GM13977 (cell line): ENCODE data around the gene CNTNAP2.

Source experiments
- DNase-seq: peaks from one replicate; pipeline ENCODE4 v3.0.0; 2012; ENCODE audit warnings: low spot score
- CTCF ChIP-seq: IDR thresholded peaks from 2 replicates; pipeline ENCODE4 v1.5.1; 2012; ENCODE audit warnings: mild to moderate bottlenecking, control low read depth; ENCODE audit not compliant: insufficient read depth; ENCODE audit errors: extremely low read depth, missing control alignments
- in situ Hi-C: fragments of 300-500 bp; cut with MboI; formaldehyde crosslinking; loops from one replicate; pipeline ENCODE4 v1.12.0; 2022; ENCODE audit warnings: low sequenced_read_pairs, low pct_unique_long_range_greater_than_20kb, mixed read lengths, inconsistent platforms; ENCODE audit not compliant: unreplicated experiment

The CNTNAP2 gene

GRCh38 chr7:146830686-146831085, 714.1 kb downstream of the CNTNAP2 start:
- no peak for TF ChIP-seq CTCF
- in situ Hi-C loops, result no loop called here
- no peak for DNase-seq

- DNase-seq, result no peak
- in situ Hi-C loops, result no loop called here
- TF ChIP-seq CTCF, result no peak
Measured at GRCh38 chr7:146831875-146832274, 715.3 kb downstream of the CNTNAP2 start.

GRCh38 chr7:146844405-146844804, 727.8 kb downstream of the CNTNAP2 start:
- TF ChIP-seq CTCF, result no peak
- no peak for DNase-seq
- in situ Hi-C loops, result no loop called here

- in situ Hi-C loops, result no loop called here
- TF ChIP-seq CTCF, result no peak
- DNase-seq, result no peak
Measured at GRCh38 chr7:146858690-146859089, 742.1 kb downstream of the CNTNAP2 start.

- no peak for TF ChIP-seq CTCF
- in situ Hi-C loops, result no loop called here
- no peak for DNase-seq
Measured at GRCh38 chr7:146861701-146862100, 745.1 kb downstream of the CNTNAP2 start.

GRCh38 chr7:146862415-146862814, 745.8 kb downstream of the CNTNAP2 start:
- in situ Hi-C loops, result no loop called here
- no peak for DNase-seq
- no peak for TF ChIP-seq CTCF

GRCh38 chr7:146864644-146865043, 748.0 kb downstream of the CNTNAP2 start:
- in situ Hi-C loops, result no loop called here
- TF ChIP-seq CTCF, result no peak

More at GRCh38 chr7:146864644-146865043, 748.0 kb downstream of the CNTNAP2 start:
- no peak for DNase-seq
